ENCODE data around the gene FANCD2OS.
"Not testable (repeated sequence)": the region's sequence is repeated elsewhere in the genome, so short reads cannot be mapped to it uniquely, and the experiment has no call there.

FANCD2OS gene

GRCh38 chr3:10070077-10070476 lies 38.0 kb downstream of the FANCD2OS start:
- H3K9me3 ChIP-seq (ENCODE audit: control insufficient read depth, insufficient read depth, low read length); H3K4me1 ChIP-seq (ENCODE audit: insufficient read depth, low read length): not testable (repeated sequence)
- peaks cover 13% of the 10 kb centered on the region for H3K36me3 ChIP-seq (ENCODE audit: insufficient read depth, low read length)

GRCh38 chr3:10055097-10055496 lies 53.0 kb downstream of the FANCD2OS start:
- H3K9ac ChIP-seq (ENCODE audit: low read depth, low read length) = no peak overlapping the region
- no peaks in the 10 kb centered on the region for H3K4me1 ChIP-seq (ENCODE audit: insufficient read depth, low read length)
- H3K36me3 ChIP-seq (ENCODE audit: insufficient read depth, low read length) = 0 out of 2 replicates have a peak, but pooled peaks cover 3% of the 10 kb centered on the region
- H3K9me3 ChIP-seq (ENCODE audit: control insufficient read depth, insufficient read depth, low read length) = no peaks in the 10 kb centered on the region

More at GRCh38 chr3:10070077-10070476, 38.0 kb downstream of the FANCD2OS start:
- H3K9ac ChIP-seq (ENCODE audit: low read depth, low read length) = not testable (repeated sequence)

All from ES-I3 (cell line).